HG03521 (cell line): ENCODE data around the gene ARHGEF19.

Experiments used
- ATAC-seq: cut with Tn5 transposase; IDR thresholded peaks from one replicate; pipeline ENCODE4 v1.9.1; 2021; ENCODE audit warnings: mild to moderate bottlenecking, moderate library complexity; ENCODE audit not compliant: unreplicated experiment

Gene ARHGEF19

GRCh38 chr1:16244650-16245285, 32.3 kb upstream of the ARHGEF19 start:
- ATAC-seq, result no peak

GRCh38 chr1:16243936-16244649, 31.6 kb upstream of the ARHGEF19 start:
- no peak for ATAC-seq

DNA sequence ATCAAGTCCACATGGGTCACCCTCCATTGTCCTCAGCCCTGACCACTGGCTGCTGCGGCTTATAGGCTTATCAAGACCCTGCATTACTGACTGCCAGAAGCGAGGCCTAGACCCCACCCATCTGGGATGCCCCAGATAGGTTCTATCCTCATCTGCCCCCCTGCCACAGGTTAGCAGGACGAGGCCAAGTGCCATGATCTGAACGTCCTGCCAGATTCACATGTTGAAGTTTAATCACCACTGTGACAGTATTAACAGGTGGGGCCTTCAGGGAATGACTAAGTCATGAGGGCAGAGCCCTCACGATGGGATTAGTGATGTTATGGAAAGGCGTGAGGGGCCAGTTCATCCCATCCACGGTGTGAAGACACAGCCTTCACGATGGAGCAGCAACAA, 30.8 kb upstream of the ARHGEF19 start:
- no peak for ATAC-seq

- no peak for ATAC-seq
These were observed 30.2 kb upstream of the ARHGEF19 start for GRCh38 chr1:16242556-16243214.

DNA sequence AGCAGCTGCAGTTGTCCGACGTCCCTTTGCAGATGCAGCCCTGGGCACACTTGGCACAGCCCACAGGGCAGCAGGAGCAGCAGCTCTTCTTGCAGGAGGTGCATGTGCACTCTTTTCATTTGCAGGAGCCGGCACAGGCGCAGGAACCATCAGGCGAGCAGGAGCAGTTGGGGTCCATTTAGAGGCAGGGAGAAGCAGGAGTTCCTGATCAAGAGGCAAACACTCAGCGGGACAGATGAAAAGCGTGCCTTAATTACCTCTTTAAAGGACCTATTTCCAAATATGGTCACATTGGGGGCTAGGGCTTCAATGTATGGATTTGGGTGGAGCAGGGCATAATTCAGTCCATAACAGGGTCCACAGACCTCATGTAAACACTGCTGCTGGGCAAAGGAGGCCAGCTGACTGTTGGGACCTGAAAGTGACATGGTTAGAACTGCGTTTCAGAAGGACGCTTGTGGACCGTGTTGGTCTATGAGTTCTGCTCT, 28.8 kb upstream of the ARHGEF19 start:
- no peak for ATAC-seq

GRCh38 chr1:16239972-16240491, 27.6 kb upstream of the ARHGEF19 start:
- no peak for ATAC-seq

GRCh38 chr1:16237343-16237830, 24.9 kb upstream of the ARHGEF19 start:
- ATAC-seq, result no peak

GRCh38 chr1:16236511-16237342, 24.3 kb upstream of the ARHGEF19 start, which contains the start of gene CPLANE2:
TSS of gene CPLANE2 (minus strand) at chr1:16237183. CDS start at chr1:16236742, 441 bp downstream.
- ATAC-seq, result peak; percentile 91

DNA sequence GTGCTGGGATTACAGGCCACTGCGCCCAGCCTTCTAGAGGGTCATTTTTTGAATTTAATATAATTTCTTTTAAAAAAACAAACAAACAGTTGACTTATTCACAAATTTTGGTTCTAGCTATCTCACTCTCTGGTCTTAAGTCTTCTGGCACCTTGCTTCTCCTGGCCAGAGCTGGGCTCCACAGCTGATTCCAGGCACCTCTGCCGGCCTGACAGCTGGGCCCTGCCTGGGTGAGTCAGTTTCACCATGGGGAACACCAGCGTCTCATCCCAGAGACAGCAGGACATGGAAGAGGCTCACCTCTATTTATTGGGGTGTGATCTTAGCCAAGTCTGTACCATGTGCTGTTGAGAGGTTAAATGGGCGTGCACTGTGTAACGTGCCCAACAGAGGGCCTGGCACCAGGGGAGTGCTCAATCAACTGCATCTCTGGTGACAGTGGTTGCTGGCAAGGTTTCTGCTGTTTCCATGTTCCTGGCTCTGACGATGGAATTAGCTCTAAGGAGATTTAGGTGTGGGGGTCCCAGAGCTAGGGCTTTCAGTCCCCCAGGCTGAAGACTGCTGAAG, 23.6 kb upstream of the ARHGEF19 start:
- peak; percentile 35 for ATAC-seq

- no peak for ATAC-seq
These were observed 22.9 kb upstream of the ARHGEF19 start for GRCh38 chr1:16235347-16235746.

- no peak for ATAC-seq
These were observed 21.0 kb upstream of the ARHGEF19 start for GRCh38 chr1:16233431-16233830.

GRCh38 chr1:16232316-16232710, 19.9 kb upstream of the ARHGEF19 start:
- ATAC-seq, result no peak

GRCh38 chr1:16231331-16232315, 19.2 kb upstream of the ARHGEF19 start:
- no peak for ATAC-seq

- ATAC-seq, result no peak
These were observed 18.3 kb upstream of the ARHGEF19 start for GRCh38 chr1:16230744-16231143.

- ATAC-seq, result no peak
These were observed 17.7 kb upstream of the ARHGEF19 start for GRCh38 chr1:16229976-16230740.

- no peak for ATAC-seq
These were observed 14.2 kb upstream of the ARHGEF19 start for GRCh38 chr1:16226490-16227179.

DNA sequence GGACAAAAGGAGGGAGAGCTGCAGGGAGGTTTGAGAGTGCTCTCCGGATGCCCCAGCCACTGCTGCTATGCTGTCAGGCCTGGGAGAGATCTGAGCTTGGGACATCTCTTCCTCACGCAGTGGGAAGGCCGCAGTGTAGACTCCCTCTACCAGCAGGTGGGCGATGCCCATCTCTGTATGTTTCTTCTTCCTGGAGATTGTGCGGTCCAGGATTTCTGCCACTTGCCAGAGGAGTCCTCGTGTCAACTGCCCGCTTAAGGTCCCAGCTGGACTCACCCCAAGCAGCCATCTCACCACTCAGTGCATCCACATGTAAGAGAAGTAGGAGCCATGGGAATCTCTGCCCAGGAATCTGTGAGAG, 13.7 kb upstream of the ARHGEF19 start:
- no peak for ATAC-seq

GRCh38 chr1:16224472-16224871, 12.0 kb upstream of the ARHGEF19 start:
- no peak for ATAC-seq
